Stimulated activated CD4-positive, alpha-beta T cell treated with anti-CD3 and anti-CD28 coated beads, Interleukin-4, amount 100 ng/mL, for 4 hours (primary cell): ENCODE measurements around the gene MED22.
"Not testable (repeated sequence)": the region's sequence is repeated elsewhere in the genome, so short reads cannot be mapped to it uniquely, and the experiment has no call there.

ENCODE experiments used
- DNase-seq, 2 experiments: peaks; one replicate each; pipeline ENCODE4 v3.0.0-alpha.2; 2020

MED22 gene

GRCh38 chr9:133303266-133304157 is 44.4 kb downstream of the MED22 start:
- no peak for DNase-seq

GRCh38 chr9:133301253-133302230 is 46.4 kb downstream of the MED22 start:
- DNase-seq = no peak

GRCh38 chr9:133299996-133300395 is 47.9 kb downstream of the MED22 start:
- not testable (repeated sequence) for DNase-seq

DNA sequence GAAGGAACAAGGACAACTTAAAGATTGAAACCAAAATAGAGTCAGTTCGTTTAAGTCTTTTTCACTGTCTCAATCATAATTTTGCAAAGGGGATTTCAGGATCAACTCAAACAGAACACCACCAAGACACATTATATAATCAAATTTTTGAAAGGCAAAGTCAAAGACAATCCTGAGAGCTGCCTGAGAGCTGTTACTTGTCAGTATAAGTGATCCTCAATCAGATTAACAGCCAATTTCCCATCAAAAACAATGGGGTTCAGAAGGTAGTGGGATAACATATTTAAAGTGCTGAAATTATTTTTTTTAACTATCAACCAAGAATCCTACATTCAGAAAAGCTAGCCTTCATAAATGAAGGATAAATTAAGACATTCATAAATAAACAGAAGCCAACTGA is 53.7 kb downstream of the MED22 start:
- DNase-seq = no peak

- no peak for DNase-seq
These were observed 57.1 kb downstream of the MED22 start for GRCh38 chr9:133290751-133291302.
